Adrenal gland (tissue), 12 donors: Measurements from ENCODE around the gene LRRC8E. TPM values are rescaled to one million over a fixed set of nuclear protein-coding genes. Genes with fewer than 3 reads are reported as not detected.

Source experiments
- DNase-seq, 7 donors: peaks; one replicate each; pipeline ENCODE4 v3.0.0-alpha.2; 2019 to 2020
- H3K27ac ChIP-seq, 5 donors: fragments of 200-600 bp; sonication (generic) in 4 of 5; 1 replicate in 3 of 5; 2 replicates in 2 of 5; pipeline versions ENCODE4 v1.5.1 to v1.8.0; 2016 to 2020; ENCODE audit warnings: mild to moderate bottlenecking in 1 of 5
- H3K27me3 ChIP-seq: fragments of 200-600 bp; 2 replicates; pipeline ENCODE4 v1.8.0; 2021
- H3K36me3 ChIP-seq, 2 donors: fragments of 200-600 bp; replicated peaks in 1 of 2; 1 replicate in 1 of 2; 2 replicates in 1 of 2; pipeline versions ENCODE4 v1.5.1 to v1.8.0; 2018 to 2022
- H3K4me1 ChIP-seq, 2 donors: fragments of 200-600 bp; replicated peaks in 1 of 2; 1 replicate in 1 of 2; 2 replicates in 1 of 2; pipeline versions ENCODE4 v1.5.1 to v1.8.0; 2018 to 2021
- H3K4me3 ChIP-seq, 4 donors: fragments of 200-600 bp; sonication (generic) in 3 of 4; one replicate each; pipeline ENCODE4 v1.5.1; 2016 to 2018
- H3K9me3 ChIP-seq, 3 donors: fragments of 200-600 bp; sonication (generic) in 1 of 3; replicated peaks in 1 of 3; 1 replicate in 2 of 3; 2 replicates in 1 of 3; pipeline versions ENCODE4 v1.5.1 to v1.8.0; 2016 to 2021
- POLR2A ChIP-seq, 2 donors: fragments of 450-650 bp; IDR thresholded peaks; one replicate each; pipeline ENCODE4 v1.6.1; 2017; ENCODE audit warnings: antibody characterized with exemption in 2 of 2, mild to moderate bottlenecking in 2 of 2, moderate library complexity in 1 of 2
- WGBS, 4 donors: extraction: QIAGEN DNeasy Blood & Tissue Kit in 2 of 4; methylation state at CpG; one replicate each; pipeline versions ENCODE4 v1.1.5 to v1.1.7; 2013 to 2017; 5-methylcytosine and 5-hydroxymethylcytosine counted together
- intact Hi-C, 2 donors: fragments of 100-400 bp; cut with DNase I; formaldehyde crosslinking; loops; one replicate each; pipeline versions ENCODE4 v1.14.1 to v1.15.0; 2022 to 2023
- polyA plus RNA-seq, 3 donors: library from polyadenylated mRNA; stranded (reverse); fragments of 200-250 nt in 2 of 3; fragments of 350-450 nt in 1 of 3; fragmentation: Illumina TruSeq in 1 of 3; extraction: RNeasy Lipid Tissue Mini Kit (QIAGEN cat#74804) in 1 of 3; gene quantifications; one replicate each; pipeline ENCODE4 v1.2.3, GENCODE V29; 2013 to 2014
- total RNA-seq, 9 donors: library from RNA; depleted of rRNA in 4 of 9; stranded (reverse); fragments of >200 nt in 4 of 9; fragments of 120-200 nt in 1 of 9; fragmentation: NEBNext Ultra II Directional in 1 of 9; extraction: Animal tissue kit (Norgen Biotek cat#: 25700) in 1 of 9; gene quantifications; one replicate each; pipeline versions ENCODE4 v1.1.0 to v1.2.4, GENCODE V29; 2013 to 2023
- TF ChIP-seq, protein P1 (sequence below), 6 experiments: fragments of 450-650 bp in 4 of 6; fragments of 200-600 bp in 2 of 6; sonication (generic) in 1 of 6; IDR thresholded peaks; 1 replicate in 5 of 6; 2 replicates in 1 of 6; pipeline versions ENCODE4 v1.5.1 to v1.8.0; 2016 to 2021; ENCODE audit warnings: antibody characterized with exemption in 6 of 6, mild to moderate bottlenecking in 2 of 6, moderate library complexity in 1 of 6
- donor health status: healthy with polysubstance abuse.
- donor health status: Bipolar disorder and iron deficiency.
- donor health status: DM: yes; HTN: yes; CAD: no.
- donor health status: DM: no; HTN: no; CAD: no.
- donor health status: DM: no; HTN: no; CAD: no.
- donor health status: DM: yes; HTN: yes; CAD: no.

The LRRC8E gene
- total and polyA plus RNA-seq, 12 donors: 0.67 to 22.9 (median 11.2) TPM

DNA sequence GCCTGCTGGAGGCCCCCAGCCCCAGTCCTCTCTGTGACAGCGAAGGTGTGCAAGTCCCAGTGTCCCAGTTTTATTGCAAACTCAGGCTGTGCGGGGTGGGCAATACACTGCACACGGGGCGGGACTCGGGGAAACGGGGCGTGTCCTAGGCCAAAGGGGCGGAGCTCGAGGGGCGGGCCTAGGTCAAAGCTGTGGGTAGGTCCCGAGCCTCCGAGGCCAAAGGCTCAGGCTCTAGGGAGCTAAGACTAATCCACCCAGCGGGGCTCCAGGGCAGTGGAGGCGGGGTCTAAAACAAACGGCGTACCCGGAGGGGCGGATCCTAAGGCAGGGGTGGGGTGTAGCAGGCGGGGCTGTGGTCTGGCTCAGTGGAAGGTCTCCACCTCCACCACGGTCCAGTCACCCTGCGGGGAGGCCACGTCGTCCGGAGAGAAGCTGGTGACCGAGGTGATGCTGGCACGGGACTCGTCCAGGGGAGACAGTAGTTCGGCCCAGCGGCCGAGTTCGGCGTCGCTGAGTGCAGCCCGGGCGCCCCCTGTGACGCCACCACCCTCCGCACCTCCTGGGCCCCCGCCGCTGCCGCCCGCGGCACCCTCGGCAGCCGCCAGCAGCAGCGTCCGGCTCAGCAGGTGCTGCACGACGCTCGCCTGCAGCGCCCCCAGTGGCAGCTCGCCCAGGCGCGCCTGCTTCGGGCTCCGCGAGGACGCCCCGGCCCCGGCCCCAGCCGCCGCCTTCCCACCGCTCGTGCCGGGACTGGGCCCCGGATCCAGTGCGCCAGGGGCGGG is 19.4 kb upstream of the LRRC8E start:
- Histone ChIP-seq H3K36me3 (no peaks in the 10 kb centered on the region), H3K4me1 (peaks cover 15 to 31% of the 10 kb centered on the region in 2 donors), H3K4me3 (peak overlapping the region in 2 of 4 donors; percentile 18 to 65), H3K27me3 (peaks cover 14% of the 10 kb centered on the region), H3K9me3 (no peaks in the 10 kb centered on the region), H3K27ac (peak overlapping the region; percentile 73 to 99 (median 82))
- intact Hi-C loops: no loop called here
- peak; percentile 86 to 94 (median 93) for DNase-seq
- 0 to 20% (median 4%) methylated on average over 1 to 67 of the region's 67 CpGs for WGBS, 4 donors
- peak in 1 of 2 donors; percentile 76 for TF ChIP-seq POLR2A (IDR thresholded peaks at IDR 0.05)
- TF ChIP-seq, protein P1, sequence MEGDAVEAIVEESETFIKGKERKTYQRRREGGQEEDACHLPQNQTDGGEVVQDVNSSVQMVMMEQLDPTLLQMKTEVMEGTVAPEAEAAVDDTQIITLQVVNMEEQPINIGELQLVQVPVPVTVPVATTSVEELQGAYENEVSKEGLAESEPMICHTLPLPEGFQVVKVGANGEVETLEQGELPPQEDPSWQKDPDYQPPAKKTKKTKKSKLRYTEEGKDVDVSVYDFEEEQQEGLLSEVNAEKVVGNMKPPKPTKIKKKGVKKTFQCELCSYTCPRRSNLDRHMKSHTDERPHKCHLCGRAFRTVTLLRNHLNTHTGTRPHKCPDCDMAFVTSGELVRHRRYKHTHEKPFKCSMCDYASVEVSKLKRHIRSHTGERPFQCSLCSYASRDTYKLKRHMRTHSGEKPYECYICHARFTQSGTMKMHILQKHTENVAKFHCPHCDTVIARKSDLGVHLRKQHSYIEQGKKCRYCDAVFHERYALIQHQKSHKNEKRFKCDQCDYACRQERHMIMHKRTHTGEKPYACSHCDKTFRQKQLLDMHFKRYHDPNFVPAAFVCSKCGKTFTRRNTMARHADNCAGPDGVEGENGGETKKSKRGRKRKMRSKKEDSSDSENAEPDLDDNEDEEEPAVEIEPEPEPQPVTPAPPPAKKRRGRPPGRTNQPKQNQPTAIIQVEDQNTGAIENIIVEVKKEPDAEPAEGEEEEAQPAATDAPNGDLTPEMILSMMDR (IDR thresholded peaks at IDR 0.05): peak in 3 of 6 experiments; percentile 74 to 96 (median 88)

DNA sequence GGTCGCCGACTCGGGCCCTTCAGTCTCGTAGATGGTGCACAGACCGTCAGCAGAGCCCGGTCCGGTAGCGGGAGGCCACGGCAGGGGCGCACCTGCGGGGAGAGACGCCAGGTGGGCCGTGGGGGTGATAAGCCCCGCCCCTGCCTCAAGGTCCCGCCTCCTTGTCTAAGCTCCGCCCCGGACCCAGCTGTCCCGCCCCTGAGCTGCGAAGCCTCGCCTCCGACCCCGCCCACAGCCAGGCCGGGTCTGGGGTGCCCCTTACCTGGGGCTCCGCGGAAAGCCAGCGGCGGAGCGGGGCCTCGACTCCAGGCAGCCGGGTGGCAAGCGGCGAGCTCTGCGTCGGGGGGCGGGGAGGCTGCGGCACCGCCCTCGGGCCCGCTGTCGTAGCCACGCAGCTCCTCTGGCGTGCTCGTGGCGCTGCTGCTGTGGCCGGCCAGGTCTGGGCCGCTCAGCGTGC is 18.8 kb upstream of the LRRC8E start:
- peak overlapping the region in 2 of 4 donors; percentile 18 to 65 for H3K4me3 ChIP-seq
- H3K27ac ChIP-seq: peak overlapping the region; percentile 73 to 99 (median 82)
- TF ChIP-seq, protein P1 (IDR thresholded peaks at IDR 0.05): peak in 3 of 6 experiments; percentile 5 to 27 (median 7)
- TF ChIP-seq POLR2A (IDR thresholded peaks at IDR 0.05): no peak
- H3K4me1 ChIP-seq: peaks cover 18 to 31% of the 10 kb centered on the region in 2 donors
- no peaks in the 10 kb centered on the region for H3K36me3 ChIP-seq
- WGBS, 4 donors: 1 to 3% (median 2%) methylated on average over 14 to 47 of the region's 47 CpGs; no CpG with 5 or more reads in 1 of the 4 donors
- intact Hi-C loops: no loop called here
- H3K9me3 ChIP-seq: no peaks in the 10 kb centered on the region
- H3K27me3 ChIP-seq: peaks cover 20% of the 10 kb centered on the region
- peak; percentile 74 to 87 (median 81) for DNase-seq

DNA sequence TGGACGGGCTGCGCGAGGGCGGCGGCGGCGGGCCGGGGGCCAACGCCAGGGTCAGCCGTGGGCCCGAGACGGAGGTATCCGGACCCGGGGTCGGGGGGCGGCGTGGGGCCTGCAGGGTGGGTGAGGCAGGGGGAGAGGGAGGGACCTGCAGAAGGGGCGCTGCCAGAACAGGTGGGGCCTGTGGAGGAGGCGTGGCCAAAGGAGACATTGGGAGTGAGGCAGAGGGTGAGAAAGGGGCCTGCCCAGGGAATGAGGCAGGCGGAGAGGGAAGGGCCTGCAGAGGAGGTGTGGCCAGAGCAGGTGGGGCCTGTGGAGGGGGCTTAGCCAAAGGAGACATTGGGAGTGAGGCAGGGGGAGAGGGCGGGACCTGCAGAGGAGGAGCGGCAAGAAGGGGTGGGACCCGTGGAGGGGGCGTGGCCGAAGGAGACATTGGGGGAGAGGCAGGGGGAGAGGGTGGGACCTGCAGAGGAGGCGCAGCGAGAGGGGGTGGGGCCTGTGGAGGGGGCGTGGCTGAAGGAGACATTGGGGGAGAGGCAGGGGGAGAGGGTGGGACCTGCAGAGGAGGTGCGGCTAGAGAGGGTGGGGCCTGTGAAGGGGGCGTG is 18.3 kb upstream of the LRRC8E start:
- peaks cover 24% of the 10 kb centered on the region for H3K27me3 ChIP-seq
- H3K36me3 ChIP-seq: no peaks in the 10 kb centered on the region
- peak overlapping the region in 1 of 4 donors; percentile 65 for H3K4me3 ChIP-seq
- peaks cover 18 to 31% of the 10 kb centered on the region in 2 donors for H3K4me1 ChIP-seq
- TF ChIP-seq POLR2A (IDR thresholded peaks at IDR 0.05): no peak
- TF ChIP-seq, protein P1 (IDR thresholded peaks at IDR 0.05): no peak
- WGBS, 4 donors: 10 to 23% (median 11%) methylated on average over 15 to 30 of the region's 30 CpGs
- H3K9me3 ChIP-seq: no peaks in the 10 kb centered on the region
- DNase-seq: peak; percentile 85 to 97 (median 94)
- H3K27ac ChIP-seq: peak overlapping the region; percentile 73 to 99 (median 82)
- intact Hi-C loops: no loop called here
